Upper lobe of left lung (tissue), 4 donors: Measurements from ENCODE around the gene FGF14.

Experiments
- EP300 ChIP-seq, 4 donors: sonication (generic); formaldehyde crosslinking; IDR thresholded peaks; one replicate each; pipeline ENCODE4 v1.5.1; 2017; ENCODE audit warnings: antibody characterized with exemption in 4 of 4, control low read depth in 2 of 4
- POLR2A ChIP-seq, 4 donors: fragments of 450-650 bp; IDR thresholded peaks; one replicate each; pipeline ENCODE4 v1.5.1; 2016 to 2017; ENCODE audit warnings: antibody characterized with exemption in 4 of 4, mild to moderate bottlenecking in 2 of 4
- POLR2AphosphoS5 ChIP-seq, 2 donors: sonication (generic); formaldehyde crosslinking; IDR thresholded peaks; one replicate each; pipeline ENCODE4 v1.5.1; 2017; ENCODE audit warnings: antibody characterized with exemption in 2 of 2
- TF ChIP-seq, protein P1 (sequence below), 6 experiments: fragments of 450-650 bp in 4 of 6; fragments of 200-600 bp in 2 of 6; sonication (generic) in 2 of 6; IDR thresholded peaks; one replicate each; pipeline ENCODE4 v1.5.1; 2016 to 2019; ENCODE audit warnings: antibody characterized with exemption in 6 of 6

DNA sequence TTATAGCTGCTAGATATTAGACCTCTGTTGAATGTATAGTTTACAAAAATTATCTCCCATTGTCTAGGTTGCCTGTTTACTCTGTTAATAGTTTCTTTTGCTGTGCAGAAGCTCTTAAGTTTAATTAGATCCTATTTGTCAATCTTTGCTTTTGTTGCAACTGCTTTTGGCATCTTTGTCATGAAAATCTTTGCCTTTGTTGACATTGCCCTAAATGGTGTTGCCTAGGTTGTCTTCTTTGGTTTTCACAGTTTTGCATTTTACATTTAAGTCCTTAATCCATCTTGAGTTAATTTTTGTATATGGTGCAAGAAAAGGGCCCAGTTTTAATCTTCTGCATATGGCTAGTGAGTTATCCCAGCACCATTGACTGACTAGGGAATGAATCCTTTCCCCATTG is 618.3 kb downstream of the FGF14 start:
- TF ChIP-seq, protein P1, sequence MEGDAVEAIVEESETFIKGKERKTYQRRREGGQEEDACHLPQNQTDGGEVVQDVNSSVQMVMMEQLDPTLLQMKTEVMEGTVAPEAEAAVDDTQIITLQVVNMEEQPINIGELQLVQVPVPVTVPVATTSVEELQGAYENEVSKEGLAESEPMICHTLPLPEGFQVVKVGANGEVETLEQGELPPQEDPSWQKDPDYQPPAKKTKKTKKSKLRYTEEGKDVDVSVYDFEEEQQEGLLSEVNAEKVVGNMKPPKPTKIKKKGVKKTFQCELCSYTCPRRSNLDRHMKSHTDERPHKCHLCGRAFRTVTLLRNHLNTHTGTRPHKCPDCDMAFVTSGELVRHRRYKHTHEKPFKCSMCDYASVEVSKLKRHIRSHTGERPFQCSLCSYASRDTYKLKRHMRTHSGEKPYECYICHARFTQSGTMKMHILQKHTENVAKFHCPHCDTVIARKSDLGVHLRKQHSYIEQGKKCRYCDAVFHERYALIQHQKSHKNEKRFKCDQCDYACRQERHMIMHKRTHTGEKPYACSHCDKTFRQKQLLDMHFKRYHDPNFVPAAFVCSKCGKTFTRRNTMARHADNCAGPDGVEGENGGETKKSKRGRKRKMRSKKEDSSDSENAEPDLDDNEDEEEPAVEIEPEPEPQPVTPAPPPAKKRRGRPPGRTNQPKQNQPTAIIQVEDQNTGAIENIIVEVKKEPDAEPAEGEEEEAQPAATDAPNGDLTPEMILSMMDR (IDR thresholded peaks at IDR 0.05): no peak
- no peak for TF ChIP-seq EP300 (IDR thresholded peaks at IDR 0.05)
- no peak for TF ChIP-seq POLR2A (IDR thresholded peaks at IDR 0.05)
- TF ChIP-seq POLR2AphosphoS5 (IDR thresholded peaks at IDR 0.05): no peak
